HG03521 (cell line): ENCODE results near the gene FLVCR2.
A peak's percentile ranks its signal among the peaks of the same experiment; 100 is the strongest.

Source experiments
- ATAC-seq: cut with Tn5 transposase; IDR thresholded peaks from one replicate; pipeline ENCODE4 v1.9.1; 2021; ENCODE audit warnings: mild to moderate bottlenecking, moderate library complexity; ENCODE audit not compliant: unreplicated experiment

Gene FLVCR2

GRCh38 chr14:75554482-75554881, 23.9 kb upstream of the FLVCR2 start:
- ATAC-seq = no peak

GRCh38 chr14:75558440-75558839, 20.0 kb upstream of the FLVCR2 start:
- no peak for ATAC-seq

GRCh38 chr14:75559045-75559444, 19.4 kb upstream of the FLVCR2 start:
- no peak for ATAC-seq

- no peak for ATAC-seq
These were observed 18.8 kb upstream of the FLVCR2 start for GRCh38 chr14:75559451-75560222.

- ATAC-seq = no peak
These were observed 17.4 kb upstream of the FLVCR2 start for GRCh38 chr14:75561013-75561432.

GRCh38 chr14:75562089-75562488, 16.3 kb upstream of the FLVCR2 start:
- ATAC-seq = no peak

GRCh38 chr14:75562489-75562888, 15.9 kb upstream of the FLVCR2 start:
- ATAC-seq = no peak

GRCh38 chr14:75563931-75564330, 14.5 kb upstream of the FLVCR2 start:
- no peak for ATAC-seq

- ATAC-seq = no peak
These were observed 13.4 kb upstream of the FLVCR2 start for GRCh38 chr14:75565056-75565455.

- no peak for ATAC-seq
These were observed 12.1 kb upstream of the FLVCR2 start for GRCh38 chr14:75566321-75566720.

- ATAC-seq = no peak
These were observed 11.7 kb upstream of the FLVCR2 start for GRCh38 chr14:75566752-75567151.

- no peak for ATAC-seq
These were observed 10.3 kb upstream of the FLVCR2 start for GRCh38 chr14:75568140-75568539.

GRCh38 chr14:75568791-75569190, 9.6 kb upstream of the FLVCR2 start:
- ATAC-seq = no peak

GRCh38 chr14:75570797-75571196, 7.6 kb upstream of the FLVCR2 start:
- ATAC-seq = no peak

GRCh38 chr14:75572104-75572503, 6.3 kb upstream of the FLVCR2 start:
- ATAC-seq = no peak

- no peak for ATAC-seq
These were observed 1.3 kb upstream of the FLVCR2 start for GRCh38 chr14:75577090-75577489.

- peak; percentile 70 for ATAC-seq
These were observed 705 bp upstream of the FLVCR2 start for GRCh38 chr14:75577729-75578101.

GRCh38 chr14:75578786-75579337, 442 bp downstream of the FLVCR2 start:
- ATAC-seq = no peak

GRCh38 chr14:75579338-75579864, 981 bp downstream of the FLVCR2 start:
- no peak for ATAC-seq

- no peak for ATAC-seq
These were observed 1.5 kb downstream of the FLVCR2 start for GRCh38 chr14:75579882-75580281.

- no peak for ATAC-seq
These were observed 9.0 kb downstream of the FLVCR2 start for GRCh38 chr14:75587388-75587787.

- ATAC-seq = no peak
These were observed 11.5 kb downstream of the FLVCR2 start for GRCh38 chr14:75589931-75590330.
